Body of pancreas (tissue), 4 donors: ENCODE measurements around the gene KRT86.

Source experiments
- POLR2A ChIP-seq, 3 donors: fragments of 450-650 bp; IDR thresholded peaks; one replicate each; pipeline ENCODE4 v1.6.1; 2016; ENCODE audit warnings: antibody characterized with exemption in 3 of 3, mild to moderate bottlenecking in 2 of 3
- TF ChIP-seq, protein P1 (sequence below), 7 experiments: fragments of 450-650 bp in 4 of 7; fragments of 200-600 bp in 3 of 7; sonication (generic) in 3 of 7; IDR thresholded peaks; one replicate each; pipeline ENCODE4 v1.5.1; 2016 to 2019; ENCODE audit warnings: antibody characterized with exemption in 7 of 7

DNA sequence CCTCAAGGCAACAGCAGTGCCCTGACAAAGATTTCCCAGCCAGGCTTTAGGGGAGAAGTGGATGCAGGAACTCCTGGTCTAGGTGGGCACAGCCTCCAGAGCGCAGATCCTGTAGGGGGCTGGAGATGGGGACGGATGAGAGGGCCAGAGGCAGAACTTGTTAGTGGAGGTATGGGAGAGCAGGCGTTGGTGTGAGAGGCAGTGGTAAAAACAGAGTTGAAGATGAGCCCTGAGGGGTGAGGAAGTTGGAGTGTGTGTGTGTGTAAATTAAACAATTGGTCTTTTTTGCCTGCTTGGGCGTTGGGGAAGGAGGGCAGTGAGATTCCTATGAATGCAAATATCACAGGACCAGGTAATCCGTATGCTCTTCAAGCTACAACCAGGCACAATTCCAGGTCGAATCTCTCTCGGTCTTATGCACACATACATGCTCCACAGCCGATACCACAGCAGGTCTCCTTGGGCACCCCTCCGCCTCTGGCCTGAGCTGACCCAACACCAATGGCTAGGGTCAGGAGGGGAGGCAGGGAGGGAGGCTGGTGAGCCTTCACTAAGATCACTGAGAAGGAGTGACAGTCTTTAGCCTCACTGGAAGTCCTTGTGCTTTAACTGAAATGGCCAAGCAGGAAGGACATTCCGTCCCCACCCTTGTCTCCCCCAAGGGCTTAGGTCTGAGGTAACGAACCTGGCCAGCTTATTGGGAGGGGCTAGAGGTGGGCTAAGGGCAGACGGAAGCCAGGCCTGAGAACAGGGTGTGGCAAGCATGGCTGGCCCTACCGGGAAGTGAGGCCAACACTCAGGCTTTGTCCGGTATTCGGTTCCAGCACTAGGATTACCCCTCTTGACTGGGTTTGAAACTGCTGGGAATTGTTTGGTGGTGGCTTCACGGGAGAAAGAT lies 42.9 kb upstream of the KRT86 start:
- TF ChIP-seq, protein P1, sequence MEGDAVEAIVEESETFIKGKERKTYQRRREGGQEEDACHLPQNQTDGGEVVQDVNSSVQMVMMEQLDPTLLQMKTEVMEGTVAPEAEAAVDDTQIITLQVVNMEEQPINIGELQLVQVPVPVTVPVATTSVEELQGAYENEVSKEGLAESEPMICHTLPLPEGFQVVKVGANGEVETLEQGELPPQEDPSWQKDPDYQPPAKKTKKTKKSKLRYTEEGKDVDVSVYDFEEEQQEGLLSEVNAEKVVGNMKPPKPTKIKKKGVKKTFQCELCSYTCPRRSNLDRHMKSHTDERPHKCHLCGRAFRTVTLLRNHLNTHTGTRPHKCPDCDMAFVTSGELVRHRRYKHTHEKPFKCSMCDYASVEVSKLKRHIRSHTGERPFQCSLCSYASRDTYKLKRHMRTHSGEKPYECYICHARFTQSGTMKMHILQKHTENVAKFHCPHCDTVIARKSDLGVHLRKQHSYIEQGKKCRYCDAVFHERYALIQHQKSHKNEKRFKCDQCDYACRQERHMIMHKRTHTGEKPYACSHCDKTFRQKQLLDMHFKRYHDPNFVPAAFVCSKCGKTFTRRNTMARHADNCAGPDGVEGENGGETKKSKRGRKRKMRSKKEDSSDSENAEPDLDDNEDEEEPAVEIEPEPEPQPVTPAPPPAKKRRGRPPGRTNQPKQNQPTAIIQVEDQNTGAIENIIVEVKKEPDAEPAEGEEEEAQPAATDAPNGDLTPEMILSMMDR (IDR thresholded peaks at IDR 0.05), result no peak
- no peak for TF ChIP-seq POLR2A (IDR thresholded peaks at IDR 0.05)
